Glutamatergic neuron (in vitro differentiated cells): ENCODE data around the gene AFMID. TPM values are rescaled to one million over a fixed set of nuclear protein-coding genes. Genes with fewer than 3 reads are reported as not detected.

Experiments used
- DNase-seq: peaks from one replicate; pipeline ENCODE4 v3.0.0; 2022
- H3K27ac Mint-ChIP-seq: one replicate; pipeline ENCODE4 v1.8.0; 2020; ENCODE audit warnings: mild to moderate bottlenecking, mixed read lengths, inconsistent platforms; ENCODE audit not compliant: unreplicated experiment
- H3K27me3 Mint-ChIP-seq: one replicate; pipeline ENCODE4 v1.8.0; 2020; ENCODE audit warnings: mild to moderate bottlenecking, moderate library complexity, mixed read lengths, inconsistent platforms; ENCODE audit not compliant: unreplicated experiment
- H3K36me3 Mint-ChIP-seq: one replicate; pipeline ENCODE4 v1.8.0; 2020; ENCODE audit warnings: mild to moderate bottlenecking, mixed read lengths, inconsistent platforms; ENCODE audit not compliant: unreplicated experiment
- H3K4me1 Mint-ChIP-seq: one replicate; pipeline ENCODE4 v1.8.0; 2020; ENCODE audit warnings: mild to moderate bottlenecking, low read depth, mixed read lengths, inconsistent platforms; ENCODE audit not compliant: unreplicated experiment
- H3K4me3 Mint-ChIP-seq: one replicate; pipeline ENCODE4 v1.8.0; 2020; ENCODE audit warnings: mild to moderate bottlenecking, mixed read lengths, inconsistent platforms; ENCODE audit not compliant: unreplicated experiment
- H3K9me3 Mint-ChIP-seq: one replicate; pipeline ENCODE4 v1.8.0; 2020; ENCODE audit warnings: mild to moderate bottlenecking, moderate library complexity, mixed read lengths, inconsistent platforms; ENCODE audit not compliant: unreplicated experiment
- total RNA-seq: library from RNA; stranded (reverse); fragmentation: NEBNext Ultra II Directional; extraction: Animal tissue kit (Norgen Biotek cat#: 25700); gene quantifications from one replicate; pipeline ENCODE4 v1.2.1, GENCODE V29; 2021; ENCODE audit not compliant: unreplicated experiment
- TF ChIP-seq, protein P1 (sequence below): fragments of 200-600 bp; sonication (generic); IDR thresholded peaks from one replicate; pipeline ENCODE4 v1.5.0; 2021; ENCODE audit not compliant: partially characterized antibody, unreplicated experiment

The AFMID gene
- total RNA-seq, 1 donor from 2014 or later, result 29.9 TPM

GRCh38 chr17:78214016-78214705, 27.0 kb downstream of the AFMID start, which contains the start of gene BIRC5:
Gene BIRC5 (plus strand): TSS chr17:78214253. CDS start chr17:78214317, 64 bp downstream.
- H3K4me3 Mint-ChIP-seq, result peak within 1 kb of the TSS; percentile 88
- TF ChIP-seq, protein P1, sequence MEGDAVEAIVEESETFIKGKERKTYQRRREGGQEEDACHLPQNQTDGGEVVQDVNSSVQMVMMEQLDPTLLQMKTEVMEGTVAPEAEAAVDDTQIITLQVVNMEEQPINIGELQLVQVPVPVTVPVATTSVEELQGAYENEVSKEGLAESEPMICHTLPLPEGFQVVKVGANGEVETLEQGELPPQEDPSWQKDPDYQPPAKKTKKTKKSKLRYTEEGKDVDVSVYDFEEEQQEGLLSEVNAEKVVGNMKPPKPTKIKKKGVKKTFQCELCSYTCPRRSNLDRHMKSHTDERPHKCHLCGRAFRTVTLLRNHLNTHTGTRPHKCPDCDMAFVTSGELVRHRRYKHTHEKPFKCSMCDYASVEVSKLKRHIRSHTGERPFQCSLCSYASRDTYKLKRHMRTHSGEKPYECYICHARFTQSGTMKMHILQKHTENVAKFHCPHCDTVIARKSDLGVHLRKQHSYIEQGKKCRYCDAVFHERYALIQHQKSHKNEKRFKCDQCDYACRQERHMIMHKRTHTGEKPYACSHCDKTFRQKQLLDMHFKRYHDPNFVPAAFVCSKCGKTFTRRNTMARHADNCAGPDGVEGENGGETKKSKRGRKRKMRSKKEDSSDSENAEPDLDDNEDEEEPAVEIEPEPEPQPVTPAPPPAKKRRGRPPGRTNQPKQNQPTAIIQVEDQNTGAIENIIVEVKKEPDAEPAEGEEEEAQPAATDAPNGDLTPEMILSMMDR, result no peak
- H3K27ac Mint-ChIP-seq, result peak within 1 kb of the TSS; percentile 38
- peaks cover 1% of the 10 kb centered on the region for H3K4me1 Mint-ChIP-seq
- peaks cover 5% of the 10 kb centered on the region for H3K27me3 Mint-ChIP-seq
- peak; percentile 95 for DNase-seq
- H3K9me3 Mint-ChIP-seq, result peaks cover 3% of the 10 kb centered on the region
- no peaks in the 10 kb centered on the region for H3K36me3 Mint-ChIP-seq

DNA sequence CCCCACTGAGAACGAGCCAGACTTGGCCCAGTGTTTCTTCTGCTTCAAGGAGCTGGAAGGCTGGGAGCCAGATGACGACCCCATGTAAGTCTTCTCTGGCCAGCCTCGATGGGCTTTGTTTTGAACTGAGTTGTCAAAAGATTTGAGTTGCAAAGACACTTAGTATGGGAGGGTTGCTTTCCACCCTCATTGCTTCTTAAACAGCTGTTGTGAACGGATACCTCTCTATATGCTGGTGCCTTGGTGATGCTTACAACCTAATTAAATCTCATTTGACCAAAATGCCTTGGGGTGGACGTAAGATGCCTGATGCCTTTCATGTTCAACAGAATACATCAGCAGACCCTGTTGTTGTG, 27.5 kb downstream of the AFMID start:
- H3K4me1 Mint-ChIP-seq, result peaks cover 3% of the 10 kb centered on the region
- H3K4me3 Mint-ChIP-seq, result peak overlapping the region; percentile 88
- H3K27ac Mint-ChIP-seq, result peak overlapping the region; percentile 38

GRCh38 chr17:78219396-78220150, 32.4 kb downstream of the AFMID start:
- Mint-ChIP-seq H3K27me3 (peaks cover 3% of the 10 kb centered on the region), H3K27ac (no peak overlapping the region), H3K4me3 (no peak overlapping the region), H3K4me1 (peaks cover 20% of the 10 kb centered on the region), H3K9me3 (peaks cover 3% of the 10 kb centered on the region), H3K36me3 (no peaks in the 10 kb centered on the region)
- TF ChIP-seq, protein P1, result no peak
- no peak for DNase-seq

More for the DNA sequence above, 27.5 kb downstream of the AFMID start:
- TF ChIP-seq, protein P1, result no peak
- no peak for DNase-seq
- Mint-ChIP-seq H3K9me3 (peaks cover 3% of the 10 kb centered on the region), H3K36me3 (no peaks in the 10 kb centered on the region), H3K27me3 (peaks cover 5% of the 10 kb centered on the region)

GRCh38 chr17:78223061-78223460, 35.9 kb downstream of the AFMID start:
- DNase-seq, result no peak
- peaks cover 7% of the 10 kb centered on the region for H3K9me3 Mint-ChIP-seq
- peaks cover 23% of the 10 kb centered on the region for H3K4me1 Mint-ChIP-seq
- no peak overlapping the region for H3K27ac Mint-ChIP-seq
- peak overlapping the region; percentile 52 for H3K4me3 Mint-ChIP-seq
- H3K27me3 Mint-ChIP-seq, result peaks cover 2% of the 10 kb centered on the region
- no peaks in the 10 kb centered on the region for H3K36me3 Mint-ChIP-seq
- TF ChIP-seq, protein P1, result no peak

DNA sequence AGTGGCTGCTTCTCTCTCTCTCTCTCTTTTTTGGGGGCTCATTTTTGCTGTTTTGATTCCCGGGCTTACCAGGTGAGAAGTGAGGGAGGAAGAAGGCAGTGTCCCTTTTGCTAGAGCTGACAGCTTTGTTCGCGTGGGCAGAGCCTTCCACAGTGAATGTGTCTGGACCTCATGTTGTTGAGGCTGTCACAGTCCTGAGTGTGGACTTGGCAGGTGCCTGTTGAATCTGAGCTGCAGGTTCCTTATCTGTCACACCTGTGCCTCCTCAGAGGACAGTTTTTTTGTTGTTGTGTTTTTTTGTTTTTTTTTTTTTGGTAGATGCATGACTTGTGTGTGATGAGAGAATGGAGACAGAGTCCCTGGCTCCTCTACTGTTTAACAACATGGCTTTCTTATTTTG, 36.6 kb downstream of the AFMID start:
- H3K36me3 Mint-ChIP-seq, result no peaks in the 10 kb centered on the region
- peaks cover 7% of the 10 kb centered on the region for H3K9me3 Mint-ChIP-seq
- TF ChIP-seq, protein P1, result no peak
- DNase-seq, result no peak
- H3K4me1 Mint-ChIP-seq, result peaks cover 23% of the 10 kb centered on the region
- peaks cover 2% of the 10 kb centered on the region for H3K27me3 Mint-ChIP-seq
- peak overlapping the region; percentile 46 for H3K4me3 Mint-ChIP-seq
- peak overlapping the region; percentile 83 for H3K27ac Mint-ChIP-seq
